IMR-90 (cell line): Measurements from ENCODE around the gene OGA. TPM values are rescaled to one million over a fixed set of nuclear protein-coding genes. Genes with fewer than 3 reads are reported as not detected.

Source experiments
- ATAC-seq: fragments of 200-7000 bp; cut with Tn5 transposase; 2 replicates; pipeline ENCODE4 v1.9.1; 2020; ENCODE audit warnings: low read depth, mild to moderate bottlenecking, moderate library complexity
- BruUV-seq: library from RNA; stranded (reverse); fragments of 400-500 nt; replicated peaks from 2 replicates; lab custom pipeline; 2021; lab: Mats Ljungman, UMichigan
- CTCF ChIA-PET: fragments of 300-600 bp; formaldehyde crosslinking; extraction: SDS; loops from one replicate; lab custom pipeline; 2021; ENCODE audit warnings: antibody characterized with exemption; lab: Yijun Ruan, JAX
- POLR2A ChIA-PET: fragments of 300-600 bp; sonication (Branson Sonifier 250); formaldehyde crosslinking; loops from one replicate; lab custom pipeline; 2022; ENCODE audit warnings: antibody characterized with exemption; ENCODE audit not compliant: unreplicated experiment; lab: Charles Lee
- DNase-seq: peaks from one replicate; pipeline ENCODE4 v3.0.0; 2013
- H2AFZ ChIP-seq: replicated peaks from 2 replicates; pipeline ENCODE3; 2013; ENCODE audit warnings: low read length, mild to moderate bottlenecking; ENCODE audit not compliant: poor library complexity
- H2AK5ac ChIP-seq: 2 replicates; pipeline ENCODE4 v1.6.1; 2013; ENCODE audit warnings: low read depth, low read length, inconsistent platforms
- H2AK9ac ChIP-seq: replicated peaks from 2 replicates; pipeline ENCODE3; 2013; ENCODE audit warnings: mild to moderate bottlenecking, low read depth, low read length, moderate library complexity; ENCODE audit not compliant: poor library complexity
- H2BK120ac ChIP-seq: 2 replicates; pipeline ENCODE4 v1.6.1; 2013; ENCODE audit warnings: low read depth, low read length, inconsistent platforms
- H2BK15ac ChIP-seq: 3 replicates; pipeline ENCODE4 v1.6.1; 2013; ENCODE audit warnings: low read depth, low read length, inconsistent platforms
- H2BK20ac ChIP-seq: 2 replicates; pipeline ENCODE4 v1.6.1; 2013; ENCODE audit warnings: low read depth, mild to moderate bottlenecking, inconsistent platforms, low read length, moderate library complexity
- H2BK5ac ChIP-seq: 2 replicates; pipeline ENCODE4 v1.6.1; 2013; ENCODE audit warnings: mild to moderate bottlenecking, low read depth, low read length, inconsistent platforms; ENCODE audit not compliant: poor library complexity, severe bottlenecking
- H3K14ac ChIP-seq: replicated peaks from 2 replicates; pipeline ENCODE4 v1.6.1; 2013; ENCODE audit warnings: low read depth, low read length, inconsistent platforms
- H3K18ac ChIP-seq: 2 replicates; pipeline ENCODE4 v1.6.1; 2013; ENCODE audit warnings: low read depth, low read length, control low read depth
- H3K23ac ChIP-seq: 2 replicates; pipeline ENCODE4 v1.6.1; 2013; ENCODE audit warnings: low read depth, low read length, inconsistent platforms
- H3K27ac ChIP-seq: 2 replicates; pipeline ENCODE4 v1.5.1; 2013; ENCODE audit warnings: mild to moderate bottlenecking, control low read depth, low read length; ENCODE audit not compliant: insufficient read depth
- H3K27me3 ChIP-seq: 2 replicates; pipeline ENCODE4 v1.6.1; 2013; ENCODE audit warnings: low read length; ENCODE audit not compliant: control insufficient read depth, insufficient read depth
- H3K36me3 ChIP-seq: 2 replicates; pipeline ENCODE4 v1.6.1; 2013; ENCODE audit warnings: low read length, mixed read lengths; ENCODE audit not compliant: control insufficient read depth, insufficient read depth
- H3K4ac ChIP-seq: 2 replicates; pipeline ENCODE4 v1.6.1; 2013; ENCODE audit warnings: low read depth, low read length, inconsistent platforms
- H3K4me1 ChIP-seq: 2 replicates; pipeline ENCODE4 v1.6.1; 2013; ENCODE audit warnings: low read length, mixed read lengths; ENCODE audit not compliant: control insufficient read depth, insufficient read depth
- H3K4me2 ChIP-seq: 2 replicates; pipeline ENCODE4 v1.6.1; 2013; ENCODE audit warnings: low read depth, mild to moderate bottlenecking, control low read depth, low read length, moderate library complexity
- H3K4me3 ChIP-seq: 2 replicates; pipeline ENCODE4 v1.5.1; 2013; ENCODE audit warnings: low read depth, mild to moderate bottlenecking, control low read depth, low read length, moderate library complexity; ENCODE audit not compliant: insufficient read depth
- H3K56ac ChIP-seq: 2 replicates; pipeline ENCODE4 v1.6.1; 2013; ENCODE audit warnings: low read length, inconsistent platforms; ENCODE audit not compliant: insufficient read depth; ENCODE audit errors: extremely low read depth
- H3K79me1 ChIP-seq, 2 experiments: 2 replicates each; pipeline ENCODE4 v1.6.1; 2013; ENCODE audit warnings: low read length in 2 of 2, inconsistent platforms in 1 of 2, low read depth in 1 of 2
- H3K9ac ChIP-seq: 2 replicates; pipeline ENCODE4 v1.6.1; 2013; ENCODE audit warnings: low read depth, low read length, control low read depth
- H3K9me1 ChIP-seq: 2 replicates; pipeline ENCODE4 v1.6.1; 2013; ENCODE audit warnings: low read length, inconsistent platforms; ENCODE audit not compliant: insufficient read depth
- H3K9me3 ChIP-seq: 2 replicates; pipeline ENCODE4 v1.6.1; 2013; ENCODE audit warnings: low read length; ENCODE audit not compliant: control insufficient read depth, insufficient read depth
- H4K20me1 ChIP-seq: 2 replicates; pipeline ENCODE4 v1.6.1; 2013; ENCODE audit warnings: low read length, inconsistent platforms; ENCODE audit not compliant: insufficient read depth
- H4K5ac ChIP-seq: 2 replicates; pipeline ENCODE4 v1.6.1; 2013; ENCODE audit warnings: mild to moderate bottlenecking, low read depth, low read length, control low read depth
- H4K8ac ChIP-seq, 2 experiments: 2 replicates each; pipeline ENCODE4 v1.6.1; 2013; ENCODE audit warnings: low read depth in 2 of 2, low read length in 2 of 2, control low read depth in 1 of 2, inconsistent platforms in 1 of 2
- H4K91ac ChIP-seq: 2 replicates; pipeline ENCODE4 v1.6.1; 2013; ENCODE audit warnings: low read depth, low read length, inconsistent platforms; ENCODE audit not compliant: insufficient read depth
- FOS ChIP-seq: fragments of 150-350 bp; IDR thresholded peaks from 2 replicates; pipeline ENCODE4 v1.6.1; 2016; ENCODE audit warnings: low read depth, low read length
- MAFK ChIP-seq: IDR thresholded peaks from 2 replicates; pipeline ENCODE4 v1.6.1; 2012; ENCODE audit warnings: low read depth, low read length, improper control_type of control experiment
- RAD21 ChIP-seq: IDR thresholded peaks from 2 replicates; pipeline ENCODE4 v1.6.1; 2012; ENCODE audit warnings: low read length, improper control_type of control experiment
- RFX5 ChIP-seq: IDR thresholded peaks from 2 replicates; pipeline ENCODE4 v1.8.0; 2012; ENCODE audit warnings: low read depth, mild to moderate bottlenecking, low read length, moderate library complexity
- SMC3 ChIP-seq: fragments of 150-350 bp; IDR thresholded peaks from 2 replicates; pipeline ENCODE4 v1.6.1; 2016; ENCODE audit warnings: low read depth, mild to moderate bottlenecking, antibody characterized with exemption, low read length, moderate library complexity
- WGBS, 2 experiments: methylation state at CpG; one replicate each; pipeline versions ENCODE4 v1.1.5 to v1.1.7; 2013; ENCODE audit warnings: missing lambda C conversion rate in 2 of 2; ENCODE audit not compliant: insufficient read length in 1 of 2; ENCODE audit errors: extremely low coverage in 2 of 2; 5-methylcytosine and 5-hydroxymethylcytosine counted together
- dilution Hi-C: fragments of 300-500 bp; cut with HindIII; formaldehyde crosslinking; loops from one replicate; pipeline ENCODE4 v1.14.3; 2018; ENCODE audit warnings: low sequenced_read_pairs; ENCODE audit not compliant: unreplicated experiment
- in situ Hi-C: fragments of 300-500 bp; cut with MboI; formaldehyde crosslinking; loops from 3 replicates; pipeline ENCODE4 v1.14.3; 2019; ENCODE audit warnings: low sequenced_read_pairs, inconsistent platforms, mixed read lengths
- intact Hi-C: fragments of 100-400 bp; cut with micrococcal nuclease; formaldehyde crosslinking; loops from 2 replicates; pipeline ENCODE4 v1.10.0; 2022
- polyA plus RNA-seq, 3 experiments: library from polyadenylated mRNA; depleted of rRNA; stranded (reverse); fragments of >200 nt; gene quantifications; 2 replicates each; pipeline ENCODE4 v1.2.3, GENCODE V29; 2012; ENCODE audit warnings: low replicate concordance in 1 of 3
- total RNA-seq: library from RNA; depleted of rRNA; stranded (reverse); fragments of >200 nt; gene quantifications from 2 replicates; pipeline ENCODE4 v1.2.3, GENCODE V29; 2012

OGA gene
- total and polyA plus RNA-seq, 2 of the 4 experiments (the other 2 are of a cell fraction), result 42.5 to 62.9 TPM

GRCh38 chr10:101807158-101807557 lies 11.1 kb downstream of the OGA start:
- intact Hi-C loops (no loop called here), in situ Hi-C loops (loop anchor here (25.0 kb wide), 1 partner anchor 870 kb away; no protein-coding TSS in a partner anchor), dilution Hi-C loops (no loop called here)
- ChIA-PET CTCF (no interaction called here), POLR2A (no interaction called here)
- Histone ChIP-seq H3K4me3 (no peak overlapping the region), H3K27ac (no peak overlapping the region), H2AK5ac (no peak overlapping the region), H3K79me1 (peaks cover 13 to 38% of the 10 kb centered on the region in 2 experiments), H3K23ac (0 out of 2 replicates have a peak overlapping the region, but pooled peaks have one; percentile 13), H3K9me1 (peaks cover 2% of the 10 kb centered on the region; the same call in 1 of the 2 replicates), H2BK120ac (no peak overlapping the region), H4K20me1 (peaks cover 56% of the 10 kb centered on the region), H2BK15ac (no peak overlapping the region), H2BK20ac (no peak overlapping the region), H3K4me1 (peaks cover 5% of the 10 kb centered on the region), H3K56ac (no peak overlapping the region), H3K18ac (no peak overlapping the region), H2AK9ac (no peak overlapping the region), H3K9me3 (no peaks in the 10 kb centered on the region), H4K8ac (no peak overlapping the region), H4K91ac (no peak overlapping the region), H3K27me3 (no peaks in the 10 kb centered on the region), H3K36me3 (peaks cover 61% of the 10 kb centered on the region), H2BK5ac (no peak overlapping the region), H3K4me2 (no peak overlapping the region), H2AFZ (no peak overlapping the region), H3K14ac (no peak overlapping the region), H3K4ac (no peak overlapping the region), H3K9ac (no peak overlapping the region), H4K5ac (no peak overlapping the region)
- no TSS peak for BruUV-seq
- ATAC-seq (no peak), DNase-seq (no peak)
- TF ChIP-seq FOS (no peak), MAFK (no peak), SMC3 (no peak), RAD21 (no peak), RFX5 (no peak)
- no CpG with 5 or more reads among the region's 1 CpG for WGBS, 2 experiments
